HG02884 (cell line): ENCODE results near the gene DCX.

Source experiments
- ATAC-seq: cut with Tn5 transposase; IDR thresholded peaks from one replicate; pipeline ENCODE4 v1.9.1; 2021; ENCODE audit warnings: mild to moderate bottlenecking, moderate library complexity; ENCODE audit not compliant: unreplicated experiment

The DCX gene

DNA sequence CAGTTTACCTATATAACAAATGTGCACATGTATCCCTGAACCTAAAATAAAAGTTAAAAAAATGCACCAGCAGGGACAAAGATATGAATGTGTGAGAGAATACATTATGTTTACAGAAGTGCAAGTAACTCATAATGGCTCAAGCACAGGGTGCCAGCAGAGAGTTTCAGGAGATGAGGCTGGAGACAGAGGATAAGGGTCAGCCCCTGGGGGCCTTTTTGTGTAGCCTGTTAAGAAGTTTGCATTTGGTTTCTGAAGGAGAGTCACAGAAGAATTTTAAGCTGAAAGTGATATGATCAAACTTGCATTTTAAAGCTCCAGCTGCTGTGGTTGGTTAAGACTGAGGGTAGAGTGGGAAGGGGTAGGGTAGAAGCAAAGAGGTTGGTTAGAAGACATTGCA is 93.1 kb downstream of the DCX start:
- no peak for ATAC-seq

DNA sequence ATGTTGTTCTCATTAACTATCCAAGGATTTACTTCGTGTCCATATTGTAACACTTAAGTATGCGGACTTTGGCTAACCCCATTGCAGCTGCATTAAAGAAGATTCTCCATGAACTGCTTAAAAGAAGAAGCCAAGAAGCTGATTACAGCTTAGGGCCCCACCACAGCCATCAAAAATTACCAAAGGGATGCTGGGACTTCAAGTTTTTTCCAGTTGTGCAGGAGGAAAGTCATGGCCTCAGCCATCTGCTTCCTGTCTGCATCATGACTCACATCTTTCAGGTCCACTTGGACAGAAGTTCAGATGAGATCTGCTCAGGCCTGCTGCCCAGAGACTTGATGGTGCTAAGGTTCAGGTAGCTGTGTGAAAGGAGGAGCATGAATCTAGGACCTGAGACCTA is 102.9 kb downstream of the DCX start:
- no peak for ATAC-seq

DNA sequence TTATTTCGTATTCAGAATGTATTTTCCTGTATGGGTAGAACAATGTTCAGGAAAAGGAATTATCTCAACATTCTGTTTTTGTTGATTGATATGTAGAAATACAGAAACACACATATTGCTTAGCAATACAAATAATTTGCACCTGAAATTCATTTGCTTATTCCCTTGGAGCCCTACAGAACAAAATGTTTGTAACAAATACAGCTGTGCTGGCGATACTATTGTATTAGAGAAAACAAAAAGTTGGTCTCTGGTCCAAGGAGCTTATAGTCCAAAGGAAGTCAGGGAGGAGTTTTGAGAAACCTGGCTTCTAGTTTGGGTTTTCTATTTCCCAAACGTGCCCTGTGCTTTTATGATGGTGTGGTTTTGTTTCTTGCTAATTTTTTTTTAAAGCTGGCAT is 104.0 kb downstream of the DCX start:
- ATAC-seq, result no peak

DNA sequence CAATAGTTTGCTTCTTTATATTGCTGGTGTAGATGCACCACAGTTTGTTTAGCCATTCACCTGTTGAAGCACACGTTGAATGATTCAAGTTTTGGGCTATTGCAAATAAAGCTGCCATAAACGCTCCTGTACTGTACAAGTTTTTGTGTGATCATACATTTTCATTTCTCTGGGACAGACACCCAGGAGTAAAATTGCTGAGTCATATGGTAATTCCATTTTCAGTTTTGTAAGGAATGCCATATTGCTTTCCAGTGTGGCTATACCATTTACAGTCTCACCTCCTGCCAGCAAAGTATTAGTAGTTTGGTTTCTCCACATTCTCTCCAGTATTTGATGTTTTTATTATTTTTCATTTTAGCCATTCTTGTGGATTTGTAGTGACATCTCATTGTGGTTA is 109.7 kb downstream of the DCX start:
- no peak for ATAC-seq

DNA sequence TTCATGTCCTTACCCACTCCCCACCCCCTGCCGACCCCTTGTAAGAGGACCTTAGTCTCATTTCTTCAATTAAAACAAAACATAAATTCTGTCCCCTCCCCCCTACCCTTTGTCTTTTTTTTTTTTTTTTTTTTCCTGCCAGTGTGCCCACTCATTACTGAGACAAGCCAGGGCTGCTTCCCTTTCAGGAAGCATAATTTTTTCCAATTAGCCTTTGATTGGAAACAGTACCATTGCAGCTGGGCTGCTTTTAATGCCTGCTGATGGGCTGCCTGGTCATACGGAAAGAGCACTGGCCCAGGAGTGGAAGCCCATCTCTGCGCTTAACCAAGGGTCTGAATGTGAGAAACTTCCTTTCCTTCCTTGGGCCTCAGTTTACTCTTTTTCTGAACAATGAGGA is 123.2 kb downstream of the DCX start:
- ATAC-seq, result no peak

DNA sequence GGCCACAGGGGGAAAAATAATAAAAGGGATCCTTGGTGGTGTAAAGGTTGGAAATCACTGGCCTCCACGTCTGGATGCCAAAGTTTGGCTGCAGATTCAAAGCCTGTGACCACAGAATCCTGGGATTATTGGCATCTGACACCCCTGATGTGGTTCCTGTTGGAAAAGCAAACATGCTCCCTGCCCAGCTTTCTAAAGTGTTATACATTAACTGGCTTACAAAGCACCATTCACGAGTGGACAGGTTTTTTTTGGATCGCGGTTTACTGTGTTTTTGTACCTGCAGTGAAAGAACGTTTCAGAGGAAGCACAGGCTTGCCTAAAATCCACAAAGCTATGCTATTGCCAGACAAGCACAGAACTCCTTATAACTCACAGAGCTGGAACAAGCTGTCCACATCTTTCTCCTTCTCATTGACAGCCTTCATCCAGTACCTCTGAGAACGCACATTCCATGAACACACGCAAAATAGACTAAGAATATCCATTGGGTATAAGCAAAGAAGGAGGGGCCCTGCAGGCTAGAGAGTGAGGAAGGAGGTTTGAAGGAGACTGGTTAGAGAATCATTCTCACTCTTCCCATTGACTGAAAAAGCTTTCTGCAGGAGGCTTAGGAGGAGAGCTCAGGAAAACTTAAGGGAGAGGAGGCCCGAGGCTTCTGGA is 127.2 kb downstream of the DCX start:
- no peak for ATAC-seq

DNA sequence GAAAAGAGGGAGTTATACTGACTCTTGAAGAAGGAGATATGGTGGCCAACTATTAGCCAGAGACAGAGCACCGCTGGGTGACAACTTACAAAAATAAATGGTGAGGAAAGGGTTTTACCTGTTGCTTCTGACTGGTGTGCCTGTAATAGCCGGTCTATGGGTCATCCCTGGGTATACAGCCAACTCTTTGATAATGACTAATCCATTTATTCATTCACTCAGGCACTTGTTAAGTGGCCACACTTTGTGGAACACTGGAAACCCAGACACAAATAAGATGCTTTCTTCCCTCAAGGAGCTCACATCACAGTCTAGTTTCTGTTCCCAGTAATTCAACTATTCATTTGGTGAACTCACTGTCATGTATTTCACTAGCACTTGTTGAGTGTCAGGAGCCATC is 128.5 kb downstream of the DCX start:
- ATAC-seq, result no peak

DNA sequence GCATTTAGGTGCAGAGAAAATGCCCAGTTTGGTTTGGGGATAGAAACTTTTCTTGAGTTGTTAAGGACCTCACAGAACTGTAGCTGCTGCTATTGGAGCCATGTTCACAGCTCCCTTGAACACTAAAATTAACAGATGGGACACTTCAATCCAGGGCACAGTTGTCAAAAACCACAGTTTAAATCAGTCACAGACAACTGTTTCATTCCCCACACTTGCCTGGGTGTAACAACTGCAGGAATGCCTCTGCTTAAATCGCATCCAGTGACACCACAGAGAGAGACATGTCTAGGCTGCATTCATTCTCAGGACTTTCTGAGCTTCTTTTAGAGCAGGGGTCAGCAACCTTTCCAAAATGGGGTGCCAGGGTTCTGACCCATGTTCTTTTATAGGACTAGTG is 129.0 kb downstream of the DCX start:
- ATAC-seq, result no peak

DNA sequence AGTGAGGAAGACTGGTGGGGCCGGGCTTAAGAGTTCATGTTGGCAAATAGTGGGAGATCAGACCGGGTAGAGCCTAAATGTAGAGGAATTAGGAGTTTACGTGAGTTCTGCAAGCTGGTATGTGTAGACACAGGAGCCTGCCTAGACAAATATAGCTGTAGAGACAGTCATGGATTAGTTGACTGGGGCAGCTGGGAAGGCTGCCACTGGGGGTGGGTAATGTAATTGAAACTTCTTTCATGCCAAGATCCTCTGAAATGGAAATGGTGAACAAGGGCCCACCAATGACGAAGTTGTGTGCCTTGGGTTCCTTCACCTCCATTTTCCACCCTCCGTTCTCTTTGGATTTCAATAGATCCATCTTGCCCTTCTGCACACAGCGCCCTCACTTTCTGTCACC is 129.9 kb downstream of the DCX start:
- no peak for ATAC-seq

DNA sequence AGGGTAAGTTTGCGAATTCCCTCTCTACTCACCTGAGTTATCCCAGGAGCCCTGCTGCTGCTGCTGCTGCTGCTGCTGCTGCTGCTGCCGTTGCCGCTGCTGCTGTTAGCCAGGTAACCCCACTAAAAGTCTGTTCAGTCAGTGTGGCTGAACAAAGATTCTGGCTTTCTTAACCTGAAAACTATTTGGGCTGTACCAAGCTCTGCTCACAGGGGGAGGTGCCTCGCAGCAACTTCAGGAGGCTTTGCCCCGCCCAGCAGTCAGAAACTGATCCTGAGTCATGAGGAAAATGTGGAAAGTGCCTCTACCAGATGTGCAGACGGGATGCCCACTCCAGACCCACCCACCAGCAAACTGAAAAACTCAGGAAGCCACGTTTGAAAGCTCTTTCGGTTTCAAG is 141.7 kb downstream of the DCX start, which contains the start of gene CAPN6:
TSS of gene CAPN6 (minus strand) at position 145 of the 400 bp plus-strand sequence. CDS start 6,547 bp downstream, outside the sequence.
- no peak for ATAC-seq

DNA sequence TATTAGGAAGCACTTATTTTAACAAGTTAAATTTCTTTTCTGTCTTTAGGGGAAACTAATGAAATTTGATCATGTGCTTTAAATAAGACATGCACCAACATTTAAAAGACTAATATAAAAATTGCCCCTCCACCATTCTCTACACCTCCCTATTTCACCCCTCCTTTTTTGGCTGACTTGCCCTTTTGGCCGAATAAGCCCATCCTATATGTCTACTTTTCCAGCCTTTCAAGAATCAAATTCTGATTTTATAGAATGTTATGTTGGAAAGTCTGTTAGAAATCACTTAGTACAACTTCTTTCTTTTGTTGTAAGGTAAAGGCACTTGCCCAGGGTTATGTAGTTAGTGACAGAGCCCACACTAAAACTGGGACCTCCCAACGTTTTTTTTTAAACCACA is 143.5 kb downstream of the DCX start:
- ATAC-seq, result no peak

DNA sequence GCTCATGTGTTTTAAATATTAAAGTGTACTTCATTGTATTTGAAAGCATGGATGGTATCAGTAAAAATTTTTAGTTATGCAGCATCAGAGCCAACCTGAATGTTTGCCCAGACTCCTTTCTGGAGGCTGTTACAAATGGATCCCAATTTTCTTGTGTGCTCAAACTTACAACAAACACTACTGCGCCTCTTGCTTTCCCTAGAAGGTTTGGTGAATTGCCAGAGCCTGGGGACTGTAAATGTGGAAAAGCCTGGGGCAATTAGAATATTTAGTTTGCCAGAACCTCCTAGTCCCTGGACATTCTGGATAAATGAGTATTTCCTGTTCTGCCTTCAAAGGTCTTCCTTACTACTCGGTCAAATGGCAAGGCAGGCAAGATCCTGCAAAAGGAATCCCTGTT is 146.5 kb downstream of the DCX start:
- no peak for ATAC-seq

DNA sequence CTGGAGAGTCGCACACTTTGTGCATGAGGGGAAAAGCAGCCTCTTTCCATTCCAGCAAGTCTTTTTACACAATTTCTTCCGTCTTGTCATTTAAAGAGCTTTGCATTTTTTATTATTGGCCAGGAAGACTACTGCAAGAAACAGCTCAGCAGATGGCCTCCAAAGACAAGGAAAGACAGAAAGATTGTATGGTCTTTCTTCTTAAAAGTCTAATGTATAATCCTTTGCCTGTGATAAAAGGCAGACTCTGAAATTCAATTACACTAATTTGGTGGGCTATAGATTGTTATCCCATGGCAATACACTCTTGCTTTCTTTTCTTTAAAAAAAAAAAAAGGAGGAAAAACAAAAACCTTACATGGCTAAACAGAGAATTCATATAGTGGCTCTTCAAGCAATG is 147.6 kb downstream of the DCX start:
- ATAC-seq, result no peak

DNA sequence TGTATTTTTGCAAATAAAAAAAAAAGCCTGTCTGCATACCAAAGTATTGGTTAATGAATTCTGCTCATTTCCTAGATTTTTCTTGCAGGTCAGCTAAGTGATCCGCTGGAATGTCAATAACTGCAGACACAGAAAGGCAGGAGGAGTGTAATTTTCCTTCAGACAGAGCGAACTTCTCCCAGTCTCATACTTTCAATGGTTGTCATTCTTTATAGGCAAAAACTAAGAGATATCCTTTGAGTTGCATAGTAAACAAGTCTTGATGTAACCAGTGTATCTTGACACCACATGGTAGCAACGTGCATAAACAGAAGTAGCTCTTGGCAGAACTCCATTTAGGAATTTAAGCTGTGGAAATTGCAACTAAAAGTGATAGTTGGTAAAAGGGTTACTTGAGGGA is 149.9 kb downstream of the DCX start:
- no peak for ATAC-seq

DNA sequence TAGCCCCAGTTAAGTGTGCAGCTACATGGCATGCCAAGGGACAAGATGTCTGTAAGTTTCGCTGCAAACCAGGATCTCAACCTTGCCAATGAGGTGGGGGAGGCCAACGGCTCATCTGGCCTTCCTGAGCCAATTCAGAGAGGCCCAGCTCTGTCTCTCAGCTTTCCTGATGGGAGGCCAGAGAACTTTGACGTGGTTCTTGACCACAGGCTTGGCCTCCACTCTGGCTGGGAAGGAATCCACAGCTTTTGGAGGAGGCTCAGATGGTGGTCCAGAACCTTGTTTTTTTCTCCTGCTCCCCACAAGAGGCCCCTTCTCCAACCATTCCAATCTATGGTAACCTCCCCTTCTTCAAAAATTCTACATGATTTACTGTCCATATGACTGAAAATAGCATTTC is 151.5 kb downstream of the DCX start:
- no peak for ATAC-seq

DNA sequence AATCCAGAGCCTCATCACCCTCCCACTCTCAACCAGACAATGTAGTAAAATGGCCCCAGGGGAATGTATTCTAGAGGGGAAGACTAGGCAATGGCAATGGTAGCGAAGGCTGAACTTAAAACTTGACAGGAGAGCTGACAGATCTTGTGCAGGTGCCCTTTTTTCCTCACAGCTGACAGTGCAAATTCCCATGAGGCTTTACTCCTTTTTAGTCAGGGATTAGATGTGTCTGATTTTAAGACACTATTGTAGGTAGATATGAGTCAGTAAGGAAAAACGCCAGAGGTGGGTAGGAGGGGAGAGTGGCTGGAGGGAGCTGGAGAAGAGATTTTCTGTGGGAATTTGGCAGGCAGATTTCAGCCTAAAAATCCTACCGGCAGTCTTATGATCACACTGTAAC is 152.4 kb downstream of the DCX start:
- no peak for ATAC-seq

DNA sequence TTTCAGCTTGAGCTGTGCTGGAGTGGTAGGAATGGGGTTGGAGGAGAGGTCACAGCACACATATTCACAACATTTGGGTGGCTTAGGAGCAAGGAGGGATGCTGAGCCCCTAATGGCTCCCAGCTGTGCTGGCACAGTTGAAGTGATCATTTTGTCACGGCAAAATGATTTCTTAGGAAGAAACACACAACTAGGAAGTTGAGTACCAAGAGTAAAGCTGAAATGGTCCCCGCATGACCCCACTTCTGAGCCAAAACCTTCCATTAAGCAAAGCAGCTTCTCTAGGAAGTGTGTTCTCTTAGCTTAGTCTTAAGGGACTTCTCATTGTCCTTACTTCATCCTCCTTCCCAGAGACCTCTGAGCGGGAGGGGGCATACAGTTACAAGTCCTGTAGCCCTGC is 154.3 kb downstream of the DCX start:
- no peak for ATAC-seq

DNA sequence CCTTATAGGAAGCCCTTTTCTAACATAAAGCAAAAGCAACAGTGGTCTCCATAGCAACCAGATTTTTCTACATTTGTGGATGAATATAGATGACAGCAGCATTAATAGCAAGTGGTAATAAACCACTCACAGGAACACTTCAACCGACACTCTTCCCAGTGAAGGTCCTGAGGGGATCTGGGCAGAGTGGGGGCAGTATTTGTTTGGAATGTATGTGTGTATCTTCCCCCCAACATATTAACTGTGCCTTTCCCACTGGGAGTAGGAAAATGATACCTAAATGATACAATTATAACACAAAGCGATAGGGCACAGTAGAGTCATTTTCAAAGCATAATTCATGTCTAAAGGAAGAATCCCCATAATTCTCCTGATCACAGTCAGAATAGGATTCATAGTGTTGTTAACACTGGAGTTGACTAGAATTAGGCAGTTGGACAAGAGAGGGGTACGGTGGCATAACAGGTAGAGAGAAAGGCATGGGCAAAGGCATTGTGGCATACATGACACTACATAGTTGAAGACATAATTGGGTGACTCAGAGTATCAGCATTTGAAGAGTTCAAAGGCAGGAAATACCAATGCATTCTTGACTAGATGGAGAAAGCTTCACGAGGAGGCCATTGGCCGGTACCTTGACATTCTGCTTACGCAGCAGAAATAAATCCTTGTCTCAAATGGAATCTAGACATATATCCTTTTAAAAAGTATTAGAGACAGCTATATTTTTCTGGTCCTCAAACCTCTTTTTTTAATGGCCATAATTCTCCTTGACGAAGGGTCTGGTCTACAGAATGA is 156.9 kb downstream of the DCX start:
- no peak for ATAC-seq

DNA sequence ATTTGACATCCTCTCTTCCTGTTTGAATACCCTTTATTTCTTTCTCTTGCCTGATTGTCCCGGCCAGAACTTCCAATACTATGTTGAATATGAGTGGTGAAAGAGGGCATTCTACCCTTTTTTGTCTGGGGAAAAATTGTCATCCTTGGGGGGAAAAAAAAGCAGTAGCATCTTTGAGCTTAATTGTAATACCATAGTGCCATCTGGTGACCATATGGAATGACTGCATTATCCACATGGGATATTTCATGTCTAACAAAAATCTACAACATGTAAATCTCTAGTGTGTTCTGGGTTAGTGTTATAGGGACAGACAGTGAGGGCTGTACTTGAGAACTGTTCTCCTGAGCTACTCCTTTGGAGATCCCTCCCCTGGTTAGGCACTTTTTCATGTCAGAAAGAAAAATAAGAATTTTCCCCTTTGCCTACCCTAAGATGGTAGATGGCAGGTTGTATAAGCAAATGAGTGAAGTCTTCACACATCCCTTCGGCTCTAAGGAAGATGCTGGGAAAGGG is 167.7 kb downstream of the DCX start:
- ATAC-seq, result no peak
